NB4 (cell line): ENCODE results near the gene TBC1D9B.

Source experiments
- POLR2A ChIP-seq: IDR thresholded peaks from 2 replicates; pipeline ENCODE4 v1.6.1; 2011; ENCODE audit warnings: mild to moderate bottlenecking; ENCODE audit not compliant: insufficient read length; ENCODE audit errors: extremely low read depth
- TF ChIP-seq, protein P1 (sequence below): IDR thresholded peaks from one replicate; pipeline ENCODE4 v1.5.1; 2012; ENCODE audit warnings: low read depth, low read length
- TF ChIP-seq, protein P2 (sequence below): IDR thresholded peaks from 2 replicates; pipeline ENCODE4 v1.6.1; 2011; ENCODE audit warnings: low read depth, low read length

DNA sequence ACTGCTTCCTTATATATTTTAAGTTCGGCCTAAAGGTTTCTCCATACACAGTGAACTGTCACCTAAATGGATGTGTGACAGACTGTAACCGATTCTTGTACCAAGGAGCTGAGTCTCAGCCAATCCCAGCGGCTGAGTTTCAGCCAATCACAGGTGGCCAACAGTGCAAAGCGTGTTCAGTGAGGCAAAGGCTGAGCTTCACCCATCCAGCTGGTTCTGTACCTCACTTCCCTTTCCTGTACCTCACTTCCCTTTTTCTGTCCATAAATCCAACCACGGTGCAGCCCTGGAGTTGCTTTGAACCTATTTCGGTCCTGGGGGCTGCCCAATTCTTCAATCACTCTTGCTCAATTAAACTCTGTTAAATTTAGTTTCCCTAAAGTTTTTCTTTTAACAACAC, 15.7 kb upstream of the TBC1D9B start:
- no peak for TF ChIP-seq POLR2A
- TF ChIP-seq, protein P1, sequence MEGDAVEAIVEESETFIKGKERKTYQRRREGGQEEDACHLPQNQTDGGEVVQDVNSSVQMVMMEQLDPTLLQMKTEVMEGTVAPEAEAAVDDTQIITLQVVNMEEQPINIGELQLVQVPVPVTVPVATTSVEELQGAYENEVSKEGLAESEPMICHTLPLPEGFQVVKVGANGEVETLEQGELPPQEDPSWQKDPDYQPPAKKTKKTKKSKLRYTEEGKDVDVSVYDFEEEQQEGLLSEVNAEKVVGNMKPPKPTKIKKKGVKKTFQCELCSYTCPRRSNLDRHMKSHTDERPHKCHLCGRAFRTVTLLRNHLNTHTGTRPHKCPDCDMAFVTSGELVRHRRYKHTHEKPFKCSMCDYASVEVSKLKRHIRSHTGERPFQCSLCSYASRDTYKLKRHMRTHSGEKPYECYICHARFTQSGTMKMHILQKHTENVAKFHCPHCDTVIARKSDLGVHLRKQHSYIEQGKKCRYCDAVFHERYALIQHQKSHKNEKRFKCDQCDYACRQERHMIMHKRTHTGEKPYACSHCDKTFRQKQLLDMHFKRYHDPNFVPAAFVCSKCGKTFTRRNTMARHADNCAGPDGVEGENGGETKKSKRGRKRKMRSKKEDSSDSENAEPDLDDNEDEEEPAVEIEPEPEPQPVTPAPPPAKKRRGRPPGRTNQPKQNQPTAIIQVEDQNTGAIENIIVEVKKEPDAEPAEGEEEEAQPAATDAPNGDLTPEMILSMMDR, result no peak
- TF ChIP-seq, protein P2, sequence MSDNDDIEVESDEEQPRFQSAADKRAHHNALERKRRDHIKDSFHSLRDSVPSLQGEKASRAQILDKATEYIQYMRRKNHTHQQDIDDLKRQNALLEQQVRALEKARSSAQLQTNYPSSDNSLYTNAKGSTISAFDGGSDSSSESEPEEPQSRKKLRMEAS, result peak; percentile 84
